SK-N-SH (cell line): ENCODE results near the gene F9. TPM values are rescaled to one million over a fixed set of nuclear protein-coding genes. Genes with fewer than 3 reads are reported as not detected.

Experiments used
- CTCF ChIA-PET: fragments of 300-600, 350-600 bp; formaldehyde crosslinking; extraction: SDS; loops from one replicate; lab custom pipeline; 2021; lab: Yijun Ruan, JAX
- POLR2A ChIA-PET: fragments of 350-600 bp; sonication (Branson Sonifier 250); formaldehyde crosslinking; extraction: SDS; loops from one replicate; lab custom pipeline; 2020; ENCODE audit warnings: antibody characterized with exemption, inconsistent platforms; lab: Yijun Ruan, JAX
- DNase-seq: peaks from one replicate; pipeline ENCODE4 v3.0.0; 2012
- H2AFZ ChIP-seq: fragments of 200-600 bp; sonication (generic); 2 replicates; pipeline ENCODE4 v1.8.1; 2016; ENCODE audit warnings: antibody characterized with exemption, mild to moderate bottlenecking, low read depth
- H3F3A ChIP-seq: fragments of 200-600 bp; sonication (generic); replicated peaks from 2 replicates; pipeline ENCODE3; 2016; ENCODE audit warnings: antibody characterized with exemption, mild to moderate bottlenecking; ENCODE audit not compliant: insufficient read depth
- H3K27ac ChIP-seq, 2 experiments: fragments of 200-500 bp in 1 of 2; fragments of 200-600 bp in 1 of 2; sonication (Bioruptor generic) in 1 of 2; sonication (generic), shearing (Covaris generic) in 1 of 2; 2 replicates each; pipeline versions ENCODE4 v1.5.1 to v1.6.1; 2014 to 2016; ENCODE audit warnings: low read depth in 2 of 2, inconsistent platforms in 1 of 2, low read length in 1 of 2, mild to moderate bottlenecking in 1 of 2, mixed read lengths in 1 of 2
- H3K27me3 ChIP-seq: fragments of 200-600 bp; sonication (generic), shearing (Covaris generic); 2 replicates; pipeline ENCODE4 v1.6.1; 2016; ENCODE audit warnings: mixed run types; ENCODE audit not compliant: insufficient read depth
- H3K36me3 ChIP-seq, 2 experiments: fragments of 200-500 bp in 1 of 2; fragments of 200-600 bp in 1 of 2; sonication (Bioruptor generic) in 1 of 2; sonication (generic) in 1 of 2; replicated peaks in 1 of 2; 2 replicates each; pipeline versions ENCODE3 to v1.5.1; 2014 to 2016; ENCODE audit warnings: low read length in 1 of 2, mild to moderate bottlenecking in 1 of 2; ENCODE audit not compliant: insufficient read depth in 2 of 2, control insufficient read depth in 1 of 2
- H3K4me1 ChIP-seq, 2 experiments: fragments of 200-500 bp in 1 of 2; fragments of 200-600 bp in 1 of 2; sonication (Bioruptor generic) in 1 of 2; sonication (generic), shearing (Covaris generic) in 1 of 2; 2 replicates each; pipeline versions ENCODE4 v1.5.1 to v1.6.1; 2014 to 2016; ENCODE audit warnings: low read depth in 1 of 2, low read length in 1 of 2, mixed run types in 1 of 2; ENCODE audit not compliant: insufficient read depth in 2 of 2, control insufficient read depth in 1 of 2
- H3K4me2 ChIP-seq: fragments of 200-600 bp; sonication (generic), shearing (Covaris generic); 2 replicates; pipeline ENCODE4 v1.6.1; 2017; ENCODE audit warnings: mixed run types
- H3K4me3 ChIP-seq, 2 experiments: fragments of 200-500 bp in 1 of 2; fragments of 200-600 bp in 1 of 2; sonication (Bioruptor generic) in 1 of 2; sonication (generic), shearing (Covaris generic) in 1 of 2; 2 replicates each; pipeline versions ENCODE4 v1.5.1 to v1.8.1; 2014 to 2016; ENCODE audit warnings: low read depth in 2 of 2, inconsistent platforms in 1 of 2, low read length in 1 of 2, mild to moderate bottlenecking in 1 of 2, mixed read lengths in 1 of 2, moderate library complexity in 1 of 2
- H3K79me2 ChIP-seq: fragments of 200-600 bp; sonication (generic); 2 replicates; pipeline ENCODE4 v1.8.1; 2017; ENCODE audit warnings: mild to moderate bottlenecking; ENCODE audit not compliant: insufficient read depth
- H3K9ac ChIP-seq: fragments of 200-600 bp; sonication (generic); 2 replicates; pipeline ENCODE4 v1.6.1; 2017; ENCODE audit warnings: mixed run types
- H3K9me2 ChIP-seq: fragments of 200-600 bp; sonication (generic); 2 replicates; pipeline ENCODE4 v1.6.1; 2017; ENCODE audit warnings: mixed run types
- H3K9me3 ChIP-seq: fragments of 200-600 bp; sonication (generic); 2 replicates; pipeline ENCODE4 v1.6.1; 2017; ENCODE audit warnings: mixed run types, mild to moderate bottlenecking, moderate library complexity
- H4K20me1 ChIP-seq: fragments of 200-600 bp; sonication (generic); 2 replicates; pipeline ENCODE4 v1.6.1; 2017; ENCODE audit warnings: mild to moderate bottlenecking, mixed run types; ENCODE audit not compliant: insufficient read depth
- CHD2 ChIP-seq: fragments of 150-350 bp; IDR thresholded peaks from 2 replicates; pipeline ENCODE4 v1.6.1; 2018; ENCODE audit warnings: low read length; ENCODE audit not compliant: partially characterized antibody
- EP300 ChIP-seq, 2 experiments: IDR thresholded peaks; 2 replicates each; pipeline versions ENCODE4 v1.4.0 to v1.6.1; 2012; ENCODE audit warnings: borderline replicate concordance in 1 of 2, low read depth in 1 of 2, low read length in 1 of 2
- FOXJ3 ChIP-seq: sonication (generic); formaldehyde crosslinking; IDR thresholded peaks from 2 replicates; pipeline ENCODE4 v1.5.1; 2020; ENCODE audit warnings: mild to moderate bottlenecking, missing genetic modification reagents
- GATA2 ChIP-seq: sonication (generic); formaldehyde crosslinking; IDR thresholded peaks from 2 replicates; pipeline ENCODE4 v1.5.0; 2020; ENCODE audit warnings: mild to moderate bottlenecking, missing genetic modification reagents
- MAX ChIP-seq: IDR thresholded peaks from 2 replicates; pipeline ENCODE4 v1.4.0; 2012; ENCODE audit warnings: low read depth
- MEF2A ChIP-seq: IDR thresholded peaks from 2 replicates; pipeline ENCODE4 v1.4.0; 2012; ENCODE audit warnings: low read depth, borderline replicate concordance
- MXI1 ChIP-seq: IDR thresholded peaks from 2 replicates; pipeline ENCODE4 v1.6.1; 2012; ENCODE audit warnings: mild to moderate bottlenecking, low read depth, low read length, improper control_type of control experiment
- NFIC ChIP-seq: IDR thresholded peaks from 2 replicates; pipeline ENCODE4 v1.4.0; 2012; ENCODE audit warnings: borderline replicate concordance
- NRF1 ChIP-seq: IDR thresholded peaks from 2 replicates; pipeline ENCODE4 v1.6.1; 2012; ENCODE audit warnings: low read depth, mild to moderate bottlenecking, low read length
- RCOR1 ChIP-seq: fragments of 150-350 bp; IDR thresholded peaks from 2 replicates; pipeline ENCODE4 v1.6.1; 2017; ENCODE audit warnings: antibody characterized with exemption, low read length
- REST ChIP-seq: IDR thresholded peaks from 2 replicates; pipeline ENCODE4 v1.6.1; 2012; ENCODE audit warnings: mild to moderate bottlenecking, low read depth, low read length, moderate library complexity
- RFX5 ChIP-seq: IDR thresholded peaks from 2 replicates; pipeline ENCODE4 v1.6.1; 2012; ENCODE audit warnings: mild to moderate bottlenecking, improper control_type of control experiment, low read length
- SIN3A ChIP-seq: IDR thresholded peaks from 2 replicates; pipeline ENCODE4 v1.6.1; 2012; ENCODE audit warnings: low read depth, mild to moderate bottlenecking, low read length, moderate library complexity, borderline replicate concordance
- SMC3 ChIP-seq: IDR thresholded peaks from 2 replicates; pipeline ENCODE4 v1.6.1; 2012; ENCODE audit warnings: low read depth, low read length, improper control_type of control experiment
- USF2 ChIP-seq: fragments of 150-350 bp; IDR thresholded peaks from 2 replicates; pipeline ENCODE4 v1.6.1; 2017; ENCODE audit warnings: antibody characterized with exemption, low read length, low read depth, borderline replicate concordance
- YY1 ChIP-seq: IDR thresholded peaks from 2 replicates; pipeline ENCODE4 v1.4.0; 2012; ENCODE audit warnings: low read depth, mild to moderate bottlenecking
- WGBS: methylation state at CpG from one replicate; pipeline ENCODE4 v1.1.6; 2017; ENCODE audit warnings: low lambda C conversion rate; 5-methylcytosine and 5-hydroxymethylcytosine counted together
- polyA plus RNA-seq, 3 experiments: library from polyadenylated mRNA; depleted of rRNA; stranded (reverse); fragments of >200 nt; gene quantifications; 2 replicates each; pipeline ENCODE4 v1.2.3, GENCODE V29; 2012

Gene F9
- polyA plus RNA-seq, 1 of the 3 experiments (the other 2 are of a cell fraction) = not detected

GRCh38 chrX:139508099-139508498 lies 22.4 kb upstream of the F9 start:
- H3K9me3 ChIP-seq = no peaks in the 10 kb centered on the region
- no peaks in the 10 kb centered on the region for H3K79me2 ChIP-seq
- no peaks in the 10 kb centered on the region for H3K4me1 ChIP-seq
- no peaks in the 10 kb centered on the region for H3K36me3 ChIP-seq
- H3F3A ChIP-seq = no peaks in the 10 kb centered on the region
- DNase-seq = no peak
- ChIA-PET CTCF (no interaction called here), POLR2A (no interaction called here)
- no peak overlapping the region for H3K4me3 ChIP-seq
- WGBS = 12% methylated on average over 6 of the region's 8 CpGs
- H4K20me1 ChIP-seq = no peaks in the 10 kb centered on the region
- H3K9ac ChIP-seq = no peak overlapping the region
- TF ChIP-seq YY1 (no peak), MXI1 (no peak), MAX (no peak), GATA2 (CRISPR knock-in tag) (no peak), SMC3 (no peak), RCOR1 (no peak), USF2 (no peak), MEF2A (no peak), SIN3A (no peak), NFIC (no peak), REST (no peak), CHD2 (no peak), NRF1 (no peak), FOXJ3 (CRISPR knock-in tag) (no peak), RFX5 (no peak), EP300 (IDR thresholded peaks at IDR 0.05; ENCODE audit: borderline replicate concordance in 1 of 2, low read depth in 1 of 2, low read length in 1 of 2) (no peak)
- H3K27ac ChIP-seq = no peak overlapping the region
- H2AFZ ChIP-seq = no peak overlapping the region
- no peak overlapping the region for H3K4me2 ChIP-seq
- no peaks in the 10 kb centered on the region for H3K27me3 ChIP-seq
- H3K9me2 ChIP-seq = no peaks in the 10 kb centered on the region
